Measurements from ENCODE around the gene SPINDOC.
A peak's percentile ranks its signal among the peaks of the same experiment; 100 is the strongest.

Gene SPINDOC

DNA sequence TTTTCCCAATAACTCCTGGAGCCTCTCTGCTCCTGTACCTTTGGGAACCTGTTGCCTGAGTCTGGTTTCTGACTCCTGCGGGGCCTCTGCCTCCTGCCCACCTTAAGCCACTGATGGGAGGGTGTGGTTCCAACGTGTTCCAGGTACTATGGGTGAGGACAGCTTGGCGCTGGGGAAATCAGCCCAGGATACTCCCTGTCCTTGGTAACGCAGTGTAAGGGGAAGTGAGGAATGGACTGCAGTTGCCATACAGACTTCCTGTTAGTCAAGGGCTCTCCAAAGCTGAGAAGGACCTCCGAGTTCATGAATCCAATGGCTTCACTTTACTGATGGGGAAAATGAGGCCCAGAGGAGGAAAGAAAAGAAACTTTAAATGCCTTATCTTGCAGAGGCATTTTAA is 24.5 kb downstream of the SPINDOC start:
- in situ Hi-C loops (cut with HindIII; ENCODE audit: low sequenced_read_pairs) = loop anchor here (5.0 kb wide), 2 partner anchors 65 to 120 kb away; no protein-coding TSS in a partner anchor
- DNase-seq (ENCODE audit: low read depth) = no peak
- H3K4me3 ChIP-seq (ENCODE audit: low read depth, low read length) = no peak overlapping the region
- TF ChIP-seq, protein P1, sequence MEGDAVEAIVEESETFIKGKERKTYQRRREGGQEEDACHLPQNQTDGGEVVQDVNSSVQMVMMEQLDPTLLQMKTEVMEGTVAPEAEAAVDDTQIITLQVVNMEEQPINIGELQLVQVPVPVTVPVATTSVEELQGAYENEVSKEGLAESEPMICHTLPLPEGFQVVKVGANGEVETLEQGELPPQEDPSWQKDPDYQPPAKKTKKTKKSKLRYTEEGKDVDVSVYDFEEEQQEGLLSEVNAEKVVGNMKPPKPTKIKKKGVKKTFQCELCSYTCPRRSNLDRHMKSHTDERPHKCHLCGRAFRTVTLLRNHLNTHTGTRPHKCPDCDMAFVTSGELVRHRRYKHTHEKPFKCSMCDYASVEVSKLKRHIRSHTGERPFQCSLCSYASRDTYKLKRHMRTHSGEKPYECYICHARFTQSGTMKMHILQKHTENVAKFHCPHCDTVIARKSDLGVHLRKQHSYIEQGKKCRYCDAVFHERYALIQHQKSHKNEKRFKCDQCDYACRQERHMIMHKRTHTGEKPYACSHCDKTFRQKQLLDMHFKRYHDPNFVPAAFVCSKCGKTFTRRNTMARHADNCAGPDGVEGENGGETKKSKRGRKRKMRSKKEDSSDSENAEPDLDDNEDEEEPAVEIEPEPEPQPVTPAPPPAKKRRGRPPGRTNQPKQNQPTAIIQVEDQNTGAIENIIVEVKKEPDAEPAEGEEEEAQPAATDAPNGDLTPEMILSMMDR (IDR thresholded peaks at IDR 0.05; ENCODE audit: low read depth, low read length, missing control alignments) = no peak

DNA sequence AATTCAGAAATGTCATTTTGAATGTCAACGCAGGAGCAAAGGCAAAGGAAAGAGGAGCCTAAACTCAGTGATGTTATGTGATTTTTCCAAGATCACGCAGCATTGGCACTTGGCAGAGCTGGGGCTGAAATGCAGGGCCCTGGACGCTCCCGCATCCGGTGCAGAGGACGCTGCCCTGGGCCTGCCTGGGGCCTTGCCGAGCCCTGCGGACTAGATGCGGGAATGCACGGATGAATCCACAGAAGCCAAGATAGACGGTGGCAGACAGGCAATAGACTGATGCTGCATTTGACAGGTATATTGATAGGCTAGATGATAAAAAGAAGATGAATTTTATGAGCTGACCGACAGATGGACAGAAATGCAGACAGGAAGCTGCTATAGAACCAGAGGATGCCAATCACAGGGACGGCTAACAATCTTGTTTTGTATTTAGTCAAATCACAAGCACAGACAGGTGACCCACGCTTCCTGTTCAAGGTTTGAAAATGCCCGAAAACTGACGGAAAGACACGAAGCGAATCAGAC is 25.0 kb downstream of the SPINDOC start:
- peak overlapping the region; percentile 6 for H3K4me3 ChIP-seq (ENCODE audit: low read depth, low read length)
- DNase-seq (ENCODE audit: low read depth) = no peak
- TF ChIP-seq, protein P1 (IDR thresholded peaks at IDR 0.05; ENCODE audit: low read depth, low read length, missing control alignments) = no peak
- in situ Hi-C loops (cut with HindIII; ENCODE audit: low sequenced_read_pairs) = loop anchor here (5.0 kb wide), 2 partner anchors 64 to 119 kb away; no protein-coding TSS in a partner anchor

DNA sequence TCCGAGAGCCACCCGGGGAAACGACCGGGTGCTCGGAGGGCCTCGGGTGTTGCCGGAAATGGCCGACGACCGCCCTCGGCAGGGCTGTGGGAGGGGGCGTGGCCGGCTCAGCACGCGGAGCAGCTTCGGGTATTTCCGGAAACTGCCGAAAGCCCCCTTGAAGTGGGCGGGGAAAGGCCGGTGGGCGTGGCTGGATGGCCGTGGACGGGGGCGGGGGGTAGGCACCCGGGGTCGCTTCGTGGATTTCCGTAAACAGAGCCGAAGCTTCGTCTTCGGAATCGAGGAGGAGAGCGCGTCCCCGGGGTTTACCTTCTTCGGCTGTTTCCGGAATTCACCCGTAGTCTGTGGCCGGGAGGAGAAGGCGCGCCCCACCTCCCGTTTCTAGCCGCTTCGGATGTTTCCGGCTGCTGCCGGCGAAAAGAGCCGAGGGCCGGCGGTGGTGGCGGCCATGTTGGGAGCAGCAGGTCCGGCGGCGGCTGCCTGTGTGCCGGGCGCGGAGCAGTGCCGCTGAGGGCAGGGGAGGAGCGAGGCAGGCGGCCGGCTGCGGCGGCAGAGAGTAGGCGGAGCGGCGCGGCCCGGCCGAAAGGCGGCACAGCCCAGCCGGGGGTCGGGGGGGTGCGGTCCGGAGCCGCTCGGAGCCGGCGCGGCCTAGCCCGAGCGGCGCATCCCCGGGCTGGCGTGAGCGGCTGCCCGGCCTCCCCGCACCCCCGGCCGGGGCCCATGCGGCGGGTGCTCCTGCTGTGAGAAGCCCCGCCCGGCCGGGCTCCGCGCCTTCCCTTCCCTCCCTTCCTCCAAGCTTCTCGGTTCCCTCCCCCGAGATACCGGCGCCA is 25.6 kb downstream of the SPINDOC start, which contains the start of gene MARK2:
MARK2 (plus strand) TSS at position 433 of the 830 bp plus-strand sequence; CDS start at position 830, 397 bp downstream.
- in situ Hi-C loops (cut with HindIII; ENCODE audit: low sequenced_read_pairs) = loop anchor here (5.0 kb wide), 2 partner anchors 63 to 118 kb away; no protein-coding TSS in a partner anchor
- DNase-seq (ENCODE audit: low read depth) = peak; percentile 96
- H3K4me3 ChIP-seq (ENCODE audit: low read depth, low read length) = peak within 1 kb of the TSS; percentile 91
- TF ChIP-seq, protein P1 (IDR thresholded peaks at IDR 0.05; ENCODE audit: low read depth, low read length, missing control alignments) = no peak

DNA sequence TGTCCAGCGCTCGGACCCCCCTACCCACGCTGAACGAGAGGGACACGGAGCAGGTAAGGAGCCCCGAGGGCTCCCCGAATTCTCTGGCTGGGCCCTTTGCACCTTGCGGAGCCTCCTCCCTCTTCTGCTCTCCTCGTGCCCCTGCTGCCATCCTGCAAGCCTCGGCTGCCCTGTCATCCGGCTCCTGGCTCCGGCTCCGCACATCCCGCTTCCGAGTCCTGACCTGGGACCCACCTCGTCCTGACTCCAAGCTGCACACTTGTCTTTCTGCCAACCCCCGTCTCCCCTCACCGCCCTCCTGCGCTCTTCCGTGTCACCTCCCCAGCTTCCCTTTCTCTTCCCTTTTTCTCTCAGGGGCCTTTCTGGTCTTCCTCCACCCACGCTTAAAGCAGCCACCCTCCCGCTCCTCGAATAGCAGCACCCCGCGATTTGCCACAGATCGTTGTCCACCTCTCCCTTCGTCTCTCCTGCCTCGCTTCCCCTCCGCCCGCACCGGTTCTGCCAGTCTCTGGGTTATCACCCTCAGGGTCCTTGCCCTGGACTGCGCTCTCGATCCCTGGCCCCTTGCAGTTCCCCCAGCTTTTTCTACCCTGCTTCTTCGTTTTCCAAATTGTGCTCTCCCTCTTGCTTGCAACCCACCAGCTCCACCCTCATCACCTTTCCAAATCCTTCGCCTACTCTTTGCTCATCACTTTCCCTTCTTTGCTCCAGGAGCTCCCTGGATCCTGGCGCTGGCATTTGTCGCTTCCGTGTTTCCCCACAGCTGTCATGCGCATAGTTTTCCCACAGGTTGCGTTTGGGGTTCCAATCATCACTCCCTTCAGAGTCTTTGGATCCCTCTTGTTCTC is 26.5 kb downstream of the SPINDOC start:
- in situ Hi-C loops (cut with HindIII; ENCODE audit: low sequenced_read_pairs) = loop anchor here (5.0 kb wide), 2 partner anchors 63 to 118 kb away; no protein-coding TSS in a partner anchor
- TF ChIP-seq, protein P1 (IDR thresholded peaks at IDR 0.05; ENCODE audit: low read depth, low read length, missing control alignments) = no peak
- H3K4me3 ChIP-seq (ENCODE audit: low read depth, low read length) = peak overlapping the region; percentile 91
- DNase-seq (ENCODE audit: low read depth) = no peak

DNA sequence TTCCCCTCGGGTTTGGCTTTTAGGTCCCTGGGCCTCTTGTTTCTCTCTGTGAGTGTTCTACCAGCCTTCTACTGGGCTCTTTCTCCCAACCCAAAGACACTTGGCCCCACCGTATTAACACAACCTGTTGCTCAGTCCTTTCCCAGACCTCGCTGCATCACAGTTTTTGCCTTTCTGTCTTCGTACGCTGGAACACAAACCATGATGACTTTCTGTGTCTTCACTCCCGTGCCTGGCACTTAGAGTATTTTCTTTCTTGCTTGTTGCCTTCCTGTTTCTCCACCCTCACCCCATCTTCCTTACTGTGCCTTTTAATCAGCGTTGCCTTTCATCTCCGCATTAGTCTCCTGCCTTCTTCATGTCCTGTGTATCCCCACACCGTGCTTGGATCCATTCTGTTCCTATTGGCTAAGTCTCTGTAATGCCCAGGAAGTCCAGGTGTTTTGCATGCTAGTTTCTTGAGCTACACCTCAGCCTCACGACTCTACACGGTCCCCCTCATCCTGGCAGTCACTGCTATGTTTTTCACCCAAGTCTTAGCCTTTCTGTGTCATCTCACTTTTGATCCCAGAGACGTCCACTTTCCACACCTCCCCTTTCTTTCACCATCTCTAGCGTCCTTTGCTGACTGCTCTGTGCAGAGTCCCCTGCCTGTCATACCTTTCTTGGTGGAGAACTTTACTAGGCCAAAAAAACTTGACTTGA is 27.3 kb downstream of the SPINDOC start:
- DNase-seq (ENCODE audit: low read depth) = no peak
- TF ChIP-seq, protein P1 (IDR thresholded peaks at IDR 0.05; ENCODE audit: low read depth, low read length, missing control alignments) = no peak
- in situ Hi-C loops (cut with HindIII; ENCODE audit: low sequenced_read_pairs) = no loop called here
- peak overlapping the region; percentile 91 for H3K4me3 ChIP-seq (ENCODE audit: low read depth, low read length)

Measured in astrocyte of the cerebellum (primary cell).